AG10803 (cell line): Measurements from ENCODE around the gene ANO6.

Source experiments
- DNase-seq: peaks from one replicate; pipeline ENCODE4 v3.0.0; 2010; ENCODE audit warnings: low read depth
- H3K4me3 ChIP-seq: 2 replicates; pipeline ENCODE4 v1.5.1; 2011; ENCODE audit warnings: mild to moderate bottlenecking, low read length, control low read depth
- TF ChIP-seq, protein P1 (sequence below): conservative IDR thresholded peaks from 2 replicates; pipeline ENCODE4 v1.5.1; 2011; ENCODE audit warnings: mild to moderate bottlenecking, low read length, control low read depth, inconsistent platforms

ANO6 gene

DNA sequence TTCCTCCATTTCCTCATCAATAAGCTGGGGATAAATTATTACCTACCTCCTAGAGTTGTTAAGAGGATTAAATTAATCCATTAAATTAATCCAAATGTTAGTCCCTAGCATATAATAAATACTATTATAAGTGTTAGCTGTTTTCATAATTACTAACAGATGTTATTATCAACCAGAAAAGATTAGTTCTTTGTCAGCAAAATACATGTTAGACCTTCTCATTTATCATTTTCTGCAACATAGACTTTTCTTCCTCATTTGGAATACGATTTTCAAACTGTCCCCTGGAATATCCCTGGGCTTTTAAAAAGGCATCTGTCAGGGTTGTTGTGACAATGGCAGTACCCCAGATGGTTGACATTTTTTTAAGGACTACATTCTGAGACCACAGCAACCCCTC, 133.1 kb downstream of the ANO6 start:
- DNase-seq = no peak
- TF ChIP-seq, protein P1, sequence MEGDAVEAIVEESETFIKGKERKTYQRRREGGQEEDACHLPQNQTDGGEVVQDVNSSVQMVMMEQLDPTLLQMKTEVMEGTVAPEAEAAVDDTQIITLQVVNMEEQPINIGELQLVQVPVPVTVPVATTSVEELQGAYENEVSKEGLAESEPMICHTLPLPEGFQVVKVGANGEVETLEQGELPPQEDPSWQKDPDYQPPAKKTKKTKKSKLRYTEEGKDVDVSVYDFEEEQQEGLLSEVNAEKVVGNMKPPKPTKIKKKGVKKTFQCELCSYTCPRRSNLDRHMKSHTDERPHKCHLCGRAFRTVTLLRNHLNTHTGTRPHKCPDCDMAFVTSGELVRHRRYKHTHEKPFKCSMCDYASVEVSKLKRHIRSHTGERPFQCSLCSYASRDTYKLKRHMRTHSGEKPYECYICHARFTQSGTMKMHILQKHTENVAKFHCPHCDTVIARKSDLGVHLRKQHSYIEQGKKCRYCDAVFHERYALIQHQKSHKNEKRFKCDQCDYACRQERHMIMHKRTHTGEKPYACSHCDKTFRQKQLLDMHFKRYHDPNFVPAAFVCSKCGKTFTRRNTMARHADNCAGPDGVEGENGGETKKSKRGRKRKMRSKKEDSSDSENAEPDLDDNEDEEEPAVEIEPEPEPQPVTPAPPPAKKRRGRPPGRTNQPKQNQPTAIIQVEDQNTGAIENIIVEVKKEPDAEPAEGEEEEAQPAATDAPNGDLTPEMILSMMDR = no peak
- H3K4me3 ChIP-seq = no peak overlapping the region

DNA sequence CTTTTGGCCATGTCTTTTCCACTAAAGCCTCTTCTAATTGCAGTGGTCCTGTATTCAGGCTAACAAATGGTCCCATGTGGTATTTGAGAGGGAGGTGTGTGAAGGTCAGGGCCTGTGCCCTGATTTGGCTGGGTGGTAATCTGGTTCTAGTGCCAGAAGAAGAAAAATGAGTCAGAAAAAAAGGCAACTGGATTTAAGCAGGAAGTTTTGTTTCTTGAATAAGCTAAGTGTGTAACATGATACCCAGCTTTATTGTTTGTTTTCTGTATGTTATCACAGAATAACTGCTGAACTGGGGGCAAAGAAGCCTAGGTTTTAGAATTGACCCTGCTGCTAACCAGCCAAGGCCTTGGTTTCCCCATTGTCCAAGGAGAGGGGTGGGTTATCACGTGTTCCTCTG, 134.0 kb downstream of the ANO6 start:
- no peak for DNase-seq
- TF ChIP-seq, protein P1 = no peak
- no peak overlapping the region for H3K4me3 ChIP-seq

DNA sequence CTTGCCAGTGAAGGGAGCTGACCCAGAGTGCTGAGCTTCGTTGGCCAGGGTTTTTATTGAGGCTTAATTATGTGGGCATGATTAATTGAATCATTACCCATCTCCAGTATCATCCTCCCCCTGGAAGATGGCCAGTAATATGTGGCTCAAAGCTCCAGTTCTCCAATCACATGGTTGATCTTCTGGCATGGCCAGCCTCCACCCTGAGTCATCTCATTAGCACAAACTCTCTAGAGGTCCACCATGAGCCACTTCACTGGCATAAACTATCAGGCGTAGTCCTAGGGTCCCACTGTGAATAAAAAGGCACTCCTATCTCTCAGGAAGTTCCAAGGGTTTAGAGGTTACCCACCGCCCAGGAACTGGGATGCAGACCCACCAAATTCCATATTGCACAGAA, 135.0 kb downstream of the ANO6 start:
- TF ChIP-seq, protein P1 = no peak
- DNase-seq = no peak
- no peak overlapping the region for H3K4me3 ChIP-seq

DNA sequence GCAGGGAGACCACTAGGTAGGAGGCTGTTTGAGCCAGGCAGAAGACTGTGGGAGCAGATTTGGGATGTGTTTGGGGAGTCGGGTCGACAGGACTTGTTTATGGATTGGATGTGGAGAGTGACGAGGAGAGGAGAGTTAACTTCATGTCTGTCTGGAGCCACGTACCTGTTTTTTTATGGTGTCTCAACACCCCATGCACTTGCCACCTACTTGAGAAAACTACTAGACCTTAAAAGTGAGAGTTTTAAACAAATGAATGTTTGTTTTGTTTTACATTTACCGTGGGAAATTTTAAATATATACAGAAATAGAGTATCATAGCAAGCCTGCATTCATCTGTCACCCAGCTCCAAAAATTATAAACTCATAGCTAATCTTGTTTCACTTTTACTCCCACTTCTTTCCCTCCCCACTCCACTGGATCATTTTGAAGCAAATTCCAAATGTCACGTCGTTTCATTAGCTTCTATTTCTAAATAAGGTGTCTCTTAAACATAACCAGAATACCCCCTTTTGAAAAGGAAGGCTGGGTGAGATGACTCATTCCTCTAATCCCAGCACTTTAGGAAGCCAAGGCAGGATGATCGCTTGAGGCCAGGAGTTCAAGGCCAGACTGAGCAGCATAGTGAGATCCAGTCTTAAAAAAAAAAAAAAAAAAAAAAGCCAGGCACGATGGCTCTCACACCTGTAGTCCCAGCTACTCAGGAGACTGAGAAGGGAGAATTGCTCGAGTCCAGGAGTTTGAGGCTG, 136.2 kb downstream of the ANO6 start:
- DNase-seq = no peak
- no peak overlapping the region for H3K4me3 ChIP-seq
- TF ChIP-seq, protein P1 = no peak

DNA sequence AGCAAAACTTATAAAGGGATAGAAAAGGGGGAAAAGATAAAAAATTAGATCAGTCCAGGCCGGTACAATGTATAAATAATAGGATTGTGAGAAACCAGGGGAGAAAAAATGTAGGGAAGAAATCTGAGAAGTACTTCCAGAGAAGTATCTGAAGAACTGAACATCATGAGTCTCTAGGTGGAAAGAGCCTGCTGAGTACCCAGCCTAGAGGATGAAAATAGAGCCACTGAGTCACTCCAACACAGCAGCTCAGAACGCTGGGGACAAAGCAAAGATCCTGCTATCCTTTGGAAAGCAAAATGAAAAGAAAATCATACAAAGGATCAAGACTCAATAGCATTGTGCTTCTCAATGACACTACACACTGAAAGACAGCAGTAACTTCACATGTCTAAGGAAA, 138.0 kb downstream of the ANO6 start:
- TF ChIP-seq, protein P1 = no peak
- no peak for DNase-seq
- H3K4me3 ChIP-seq = no peak overlapping the region

DNA sequence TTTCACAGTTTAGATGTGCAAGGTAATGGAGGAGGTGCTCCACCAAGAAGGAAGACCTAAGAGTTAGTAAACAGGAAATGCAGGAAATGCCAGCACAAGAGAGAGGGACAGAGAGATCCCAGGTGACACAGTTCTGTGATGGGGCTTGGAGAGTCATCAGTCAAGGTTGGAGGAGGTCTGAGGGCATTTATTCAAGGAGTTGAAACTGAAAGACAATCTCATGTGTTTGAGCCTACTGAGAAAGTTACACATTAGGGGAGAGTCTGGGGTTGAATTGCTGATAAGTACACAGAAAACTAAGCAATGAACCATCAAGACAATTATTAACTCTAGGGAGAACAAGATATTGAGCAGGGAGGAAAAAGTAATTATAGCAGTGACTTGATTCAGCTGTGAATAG, 138.5 kb downstream of the ANO6 start:
- H3K4me3 ChIP-seq = no peak overlapping the region
- TF ChIP-seq, protein P1 = no peak

DNA sequence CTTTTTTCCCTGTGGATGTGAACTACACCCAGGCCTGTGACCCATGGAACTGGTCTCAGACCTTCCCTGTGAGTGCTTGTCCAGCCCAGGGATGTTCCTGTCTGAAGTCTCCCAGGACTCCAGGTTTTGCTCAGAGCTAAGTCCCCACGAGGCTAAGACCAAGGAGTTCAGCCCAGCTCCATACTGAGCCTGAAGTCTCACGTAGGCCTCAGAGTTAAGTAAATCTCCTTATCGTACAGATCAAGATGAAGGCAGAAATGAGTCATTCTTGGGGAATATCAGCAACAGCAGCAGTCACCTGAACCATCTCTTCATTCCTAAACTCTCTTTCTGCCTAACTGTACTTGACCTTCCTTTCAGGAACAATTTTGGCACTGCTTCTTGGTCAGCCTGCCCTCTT, 139.8 kb downstream of the ANO6 start:
- TF ChIP-seq, protein P1 = no peak
- DNase-seq = no peak
- no peak overlapping the region for H3K4me3 ChIP-seq

More for the DNA sequence above, 138.5 kb downstream of the ANO6 start:
- DNase-seq = no peak
